CD4-positive, alpha-beta T cell treated with Interferon alpha-2 for 1 hour (primary cell): Measurements from ENCODE around the gene PEX14.

ENCODE experiments used
- DNase-seq, 2 donors: peaks; one replicate each; pipeline ENCODE4 v3.0.0-alpha.2; 2020 to 2022

PEX14 gene

GRCh38 chr1:10623686-10624145, 149.0 kb downstream of the PEX14 start:
- no peak for DNase-seq

- DNase-seq, result no peak
Observed at GRCh38 chr1:10624256-10625050, 149.7 kb downstream of the PEX14 start.

GRCh38 chr1:10625076-10625475, 150.3 kb downstream of the PEX14 start:
- no peak for DNase-seq

GRCh38 chr1:10625554-10625953, 150.8 kb downstream of the PEX14 start:
- no peak for DNase-seq

GRCh38 chr1:10626131-10626731, 151.5 kb downstream of the PEX14 start:
- no peak for DNase-seq

GRCh38 chr1:10626791-10627410, 152.2 kb downstream of the PEX14 start:
- DNase-seq, result no peak

- no peak for DNase-seq
Observed at GRCh38 chr1:10628685-10629084, 153.9 kb downstream of the PEX14 start.

- no peak for DNase-seq
Observed at GRCh38 chr1:10629091-10629815, 154.5 kb downstream of the PEX14 start.

- no peak for DNase-seq
Observed at GRCh38 chr1:10629816-10630571, 155.2 kb downstream of the PEX14 start.

GRCh38 chr1:10630661-10631120, 155.9 kb downstream of the PEX14 start:
- no peak for DNase-seq

GRCh38 chr1:10631121-10631810, 156.5 kb downstream of the PEX14 start:
- no peak for DNase-seq

GRCh38 chr1:10631811-10632593, 157.3 kb downstream of the PEX14 start:
- DNase-seq, result no peak

- no peak for DNase-seq
Observed at GRCh38 chr1:10632691-10633090, 157.9 kb downstream of the PEX14 start.

- DNase-seq, result no peak
Observed at GRCh38 chr1:10633416-10633815, 158.7 kb downstream of the PEX14 start.

- no peak for DNase-seq
Observed at GRCh38 chr1:10634075-10634427, 159.3 kb downstream of the PEX14 start.

- DNase-seq, result no peak
Observed at GRCh38 chr1:10634428-10635084, 159.8 kb downstream of the PEX14 start.

- no peak for DNase-seq
Observed at GRCh38 chr1:10635085-10635896, 160.5 kb downstream of the PEX14 start.

GRCh38 chr1:10635992-10636391, 161.2 kb downstream of the PEX14 start:
- DNase-seq, result no peak

GRCh38 chr1:10637400-10637799, 162.7 kb downstream of the PEX14 start:
- no peak for DNase-seq
